ENCODE measurements around the gene HBS1L.

DNA sequence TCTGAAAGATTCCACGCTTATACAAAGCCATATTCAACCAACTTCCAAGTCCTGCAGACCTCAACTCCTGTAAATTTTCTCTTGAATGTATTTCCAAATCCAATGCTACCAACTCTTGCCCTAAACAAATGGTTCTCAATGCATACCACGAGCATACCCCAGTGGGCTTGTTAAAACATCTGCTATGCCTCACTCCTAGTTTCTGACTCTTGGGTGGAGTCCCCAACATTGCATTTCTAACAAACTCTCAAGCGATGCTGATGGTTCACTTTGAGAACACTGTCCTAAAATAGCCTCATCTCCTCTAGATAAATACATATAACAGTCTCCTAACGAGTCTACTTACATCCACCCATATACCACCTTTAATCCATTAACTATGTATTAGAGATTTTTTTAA is 7.3 kb downstream of the HBS1L start:
- TF ChIP-seq, protein P1, sequence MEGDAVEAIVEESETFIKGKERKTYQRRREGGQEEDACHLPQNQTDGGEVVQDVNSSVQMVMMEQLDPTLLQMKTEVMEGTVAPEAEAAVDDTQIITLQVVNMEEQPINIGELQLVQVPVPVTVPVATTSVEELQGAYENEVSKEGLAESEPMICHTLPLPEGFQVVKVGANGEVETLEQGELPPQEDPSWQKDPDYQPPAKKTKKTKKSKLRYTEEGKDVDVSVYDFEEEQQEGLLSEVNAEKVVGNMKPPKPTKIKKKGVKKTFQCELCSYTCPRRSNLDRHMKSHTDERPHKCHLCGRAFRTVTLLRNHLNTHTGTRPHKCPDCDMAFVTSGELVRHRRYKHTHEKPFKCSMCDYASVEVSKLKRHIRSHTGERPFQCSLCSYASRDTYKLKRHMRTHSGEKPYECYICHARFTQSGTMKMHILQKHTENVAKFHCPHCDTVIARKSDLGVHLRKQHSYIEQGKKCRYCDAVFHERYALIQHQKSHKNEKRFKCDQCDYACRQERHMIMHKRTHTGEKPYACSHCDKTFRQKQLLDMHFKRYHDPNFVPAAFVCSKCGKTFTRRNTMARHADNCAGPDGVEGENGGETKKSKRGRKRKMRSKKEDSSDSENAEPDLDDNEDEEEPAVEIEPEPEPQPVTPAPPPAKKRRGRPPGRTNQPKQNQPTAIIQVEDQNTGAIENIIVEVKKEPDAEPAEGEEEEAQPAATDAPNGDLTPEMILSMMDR (IDR thresholded peaks at IDR 0.05; ENCODE audit: low read depth, low read length, missing input control), result no peak
- TF ChIP-seq EGR1 (IDR thresholded peaks at IDR 0.05; ENCODE audit: low read depth in 2 of 2), result no peak
- TF ChIP-seq, protein P2, sequence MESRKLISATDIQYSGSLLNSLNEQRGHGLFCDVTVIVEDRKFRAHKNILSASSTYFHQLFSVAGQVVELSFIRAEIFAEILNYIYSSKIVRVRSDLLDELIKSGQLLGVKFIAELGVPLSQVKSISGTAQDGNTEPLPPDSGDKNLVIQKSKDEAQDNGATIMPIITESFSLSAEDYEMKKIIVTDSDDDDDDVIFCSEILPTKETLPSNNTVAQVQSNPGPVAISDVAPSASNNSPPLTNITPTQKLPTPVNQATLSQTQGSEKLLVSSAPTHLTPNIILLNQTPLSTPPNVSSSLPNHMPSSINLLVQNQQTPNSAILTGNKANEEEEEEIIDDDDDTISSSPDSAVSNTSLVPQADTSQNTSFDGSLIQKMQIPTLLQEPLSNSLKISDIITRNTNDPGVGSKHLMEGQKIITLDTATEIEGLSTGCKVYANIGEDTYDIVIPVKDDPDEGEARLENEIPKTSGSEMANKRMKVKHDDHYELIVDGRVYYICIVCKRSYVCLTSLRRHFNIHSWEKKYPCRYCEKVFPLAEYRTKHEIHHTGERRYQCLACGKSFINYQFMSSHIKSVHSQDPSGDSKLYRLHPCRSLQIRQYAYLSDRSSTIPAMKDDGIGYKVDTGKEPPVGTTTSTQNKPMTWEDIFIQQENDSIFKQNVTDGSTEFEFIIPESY (IDR thresholded peaks at IDR 0.05), result no peak
- TF ChIP-seq GABPA (IDR thresholded peaks at IDR 0.05 in 1 of 2, conservative IDR thresholded peaks at IDR 0.05 in 1 of 2), result no peak
- TF ChIP-seq, protein P3, sequence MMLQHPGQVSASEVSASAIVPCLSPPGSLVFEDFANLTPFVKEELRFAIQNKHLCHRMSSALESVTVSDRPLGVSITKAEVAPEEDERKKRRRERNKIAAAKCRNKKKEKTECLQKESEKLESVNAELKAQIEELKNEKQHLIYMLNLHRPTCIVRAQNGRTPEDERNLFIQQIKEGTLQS (IDR thresholded peaks at IDR 0.05), result no peak

Data from liver (tissue), 3 donors.